ENCODE data around the gene NDUFS1.

- no peak for TF ChIP-seq ARNTL (CRISPR knock-in tag; IDR thresholded peaks at IDR 0.05; ENCODE audit: borderline replicate concordance, low read depth)
- TF ChIP-seq ZFP30 (CRISPR knock-in tag; IDR thresholded peaks at IDR 0.05): no peak
- no peak for TF ChIP-seq BACH2 (CRISPR knock-in tag; IDR thresholded peaks at IDR 0.05; ENCODE audit: borderline replicate concordance)
- TF ChIP-seq SNAI2 (CRISPR knock-in tag; IDR thresholded peaks at IDR 0.05): no peak
- TF ChIP-seq, protein P1, sequence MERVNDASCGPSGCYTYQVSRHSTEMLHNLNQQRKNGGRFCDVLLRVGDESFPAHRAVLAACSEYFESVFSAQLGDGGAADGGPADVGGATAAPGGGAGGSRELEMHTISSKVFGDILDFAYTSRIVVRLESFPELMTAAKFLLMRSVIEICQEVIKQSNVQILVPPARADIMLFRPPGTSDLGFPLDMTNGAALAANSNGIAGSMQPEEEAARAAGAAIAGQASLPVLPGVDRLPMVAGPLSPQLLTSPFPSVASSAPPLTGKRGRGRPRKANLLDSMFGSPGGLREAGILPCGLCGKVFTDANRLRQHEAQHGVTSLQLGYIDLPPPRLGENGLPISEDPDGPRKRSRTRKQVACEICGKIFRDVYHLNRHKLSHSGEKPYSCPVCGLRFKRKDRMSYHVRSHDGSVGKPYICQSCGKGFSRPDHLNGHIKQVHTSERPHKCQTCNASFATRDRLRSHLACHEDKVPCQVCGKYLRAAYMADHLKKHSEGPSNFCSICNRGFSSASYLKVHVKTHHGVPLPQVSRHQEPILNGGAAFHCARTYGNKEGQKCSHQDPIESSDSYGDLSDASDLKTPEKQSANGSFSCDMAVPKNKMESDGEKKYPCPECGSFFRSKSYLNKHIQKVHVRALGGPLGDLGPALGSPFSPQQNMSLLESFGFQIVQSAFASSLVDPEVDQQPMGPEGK (CRISPR knock-in tag; IDR thresholded peaks at IDR 0.05; ENCODE audit: borderline replicate concordance): no peak
- TF ChIP-seq, protein P2, sequence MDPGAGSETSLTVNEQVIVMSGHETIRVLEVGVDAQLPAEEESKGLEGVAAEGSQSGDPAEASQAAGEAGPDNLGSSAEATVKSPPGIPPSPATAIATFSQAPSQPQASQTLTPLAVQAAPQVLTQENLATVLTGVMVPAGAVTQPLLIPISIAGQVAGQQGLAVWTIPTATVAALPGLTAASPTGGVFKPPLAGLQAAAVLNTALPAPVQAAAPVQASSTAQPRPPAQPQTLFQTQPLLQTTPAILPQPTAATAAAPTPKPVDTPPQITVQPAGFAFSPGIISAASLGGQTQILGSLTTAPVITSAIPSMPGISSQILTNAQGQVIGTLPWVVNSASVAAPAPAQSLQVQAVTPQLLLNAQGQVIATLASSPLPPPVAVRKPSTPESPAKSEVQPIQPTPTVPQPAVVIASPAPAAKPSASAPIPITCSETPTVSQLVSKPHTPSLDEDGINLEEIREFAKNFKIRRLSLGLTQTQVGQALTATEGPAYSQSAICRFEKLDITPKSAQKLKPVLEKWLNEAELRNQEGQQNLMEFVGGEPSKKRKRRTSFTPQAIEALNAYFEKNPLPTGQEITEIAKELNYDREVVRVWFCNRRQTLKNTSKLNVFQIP (CRISPR knock-in tag; IDR thresholded peaks at IDR 0.05; ENCODE audit: borderline replicate concordance, low read depth): no peak
- TF ChIP-seq, protein P3, sequence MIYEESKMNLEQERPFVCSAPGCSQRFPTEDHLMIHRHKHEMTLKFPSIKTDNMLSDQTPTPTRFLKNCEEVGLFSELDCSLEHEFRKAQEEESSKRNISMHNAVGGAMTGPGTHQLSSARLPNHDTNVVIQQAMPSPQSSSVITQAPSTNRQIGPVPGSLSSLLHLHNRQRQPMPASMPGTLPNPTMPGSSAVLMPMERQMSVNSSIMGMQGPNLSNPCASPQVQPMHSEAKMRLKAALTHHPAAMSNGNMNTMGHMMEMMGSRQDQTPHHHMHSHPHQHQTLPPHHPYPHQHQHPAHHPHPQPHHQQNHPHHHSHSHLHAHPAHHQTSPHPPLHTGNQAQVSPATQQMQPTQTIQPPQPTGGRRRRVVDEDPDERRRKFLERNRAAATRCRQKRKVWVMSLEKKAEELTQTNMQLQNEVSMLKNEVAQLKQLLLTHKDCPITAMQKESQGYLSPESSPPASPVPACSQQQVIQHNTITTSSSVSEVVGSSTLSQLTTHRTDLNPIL (CRISPR knock-in tag; IDR thresholded peaks at IDR 0.05; ENCODE audit: low read depth): no peak
- no peak for TF ChIP-seq TOX (CRISPR knock-in tag; IDR thresholded peaks at IDR 0.05; ENCODE audit: borderline replicate concordance)
- TF ChIP-seq, protein P4, sequence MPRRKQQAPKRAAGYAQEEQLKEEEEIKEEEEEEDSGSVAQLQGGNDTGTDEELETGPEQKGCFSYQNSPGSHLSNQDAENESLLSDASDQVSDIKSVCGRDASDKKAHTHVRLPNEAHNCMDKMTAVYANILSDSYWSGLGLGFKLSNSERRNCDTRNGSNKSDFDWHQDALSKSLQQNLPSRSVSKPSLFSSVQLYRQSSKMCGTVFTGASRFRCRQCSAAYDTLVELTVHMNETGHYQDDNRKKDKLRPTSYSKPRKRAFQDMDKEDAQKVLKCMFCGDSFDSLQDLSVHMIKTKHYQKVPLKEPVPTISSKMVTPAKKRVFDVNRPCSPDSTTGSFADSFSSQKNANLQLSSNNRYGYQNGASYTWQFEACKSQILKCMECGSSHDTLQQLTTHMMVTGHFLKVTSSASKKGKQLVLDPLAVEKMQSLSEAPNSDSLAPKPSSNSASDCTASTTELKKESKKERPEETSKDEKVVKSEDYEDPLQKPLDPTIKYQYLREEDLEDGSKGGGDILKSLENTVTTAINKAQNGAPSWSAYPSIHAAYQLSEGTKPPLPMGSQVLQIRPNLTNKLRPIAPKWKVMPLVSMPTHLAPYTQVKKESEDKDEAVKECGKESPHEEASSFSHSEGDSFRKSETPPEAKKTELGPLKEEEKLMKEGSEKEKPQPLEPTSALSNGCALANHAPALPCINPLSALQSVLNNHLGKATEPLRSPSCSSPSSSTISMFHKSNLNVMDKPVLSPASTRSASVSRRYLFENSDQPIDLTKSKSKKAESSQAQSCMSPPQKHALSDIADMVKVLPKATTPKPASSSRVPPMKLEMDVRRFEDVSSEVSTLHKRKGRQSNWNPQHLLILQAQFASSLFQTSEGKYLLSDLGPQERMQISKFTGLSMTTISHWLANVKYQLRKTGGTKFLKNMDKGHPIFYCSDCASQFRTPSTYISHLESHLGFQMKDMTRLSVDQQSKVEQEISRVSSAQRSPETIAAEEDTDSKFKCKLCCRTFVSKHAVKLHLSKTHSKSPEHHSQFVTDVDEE (CRISPR knock-in tag; IDR thresholded peaks at IDR 0.05): no peak
- no peak for TF ChIP-seq ZNF565 (CRISPR knock-in tag; conservative IDR thresholded peaks at IDR 0.05; ENCODE audit: low read depth)
- TF ChIP-seq GLIS3 (CRISPR knock-in tag; IDR thresholded peaks at IDR 0.05): no peak
- no peak for TF ChIP-seq CSDC2 (CRISPR knock-in tag; IDR thresholded peaks at IDR 0.05)
- no peak for TF ChIP-seq RARB (CRISPR knock-in tag; IDR thresholded peaks at IDR 0.05)
Observed at GRCh38 chr2:206071807-206072206, 87.4 kb downstream of the NDUFS1 start.
